ENCODE results near the gene RAB26. TPM values are rescaled to one million over a fixed set of nuclear protein-coding genes. Genes with fewer than 3 reads are reported as not detected.
A peak's percentile ranks its signal among the peaks of the same experiment; 100 is the strongest.

The RAB26 gene
- total and polyA plus RNA-seq, 10 donors, result 0.26 to 7.9 (median 1.2) TPM; not detected in 1

DNA sequence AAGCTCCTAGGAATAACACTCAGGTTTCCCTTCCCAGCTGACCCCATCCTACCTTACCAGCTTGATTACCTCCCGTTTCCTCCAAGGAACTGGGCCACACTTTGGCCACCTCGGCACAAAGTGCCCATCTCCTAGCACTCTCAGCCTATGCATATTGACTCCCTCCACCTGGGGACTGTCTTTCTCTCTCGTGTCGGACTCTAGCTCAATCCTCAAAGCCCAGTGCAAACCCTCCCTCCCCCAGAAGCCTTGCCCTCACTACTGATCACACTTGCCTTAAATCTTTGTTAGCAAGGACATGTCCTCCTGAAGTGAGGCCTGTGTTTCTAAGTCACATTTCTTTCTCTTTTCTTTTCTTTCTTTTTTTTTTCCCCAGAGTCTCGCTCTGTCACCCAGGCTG is 2.6 kb upstream of the RAB26 start:
- 85 to 95% (median 89%) methylated on average over 5 of the region's 5 CpGs for WGBS, 5 donors
- intact Hi-C loops (cut with DNase I; ENCODE audit: low total_unique reads), result no loop called here

DNA sequence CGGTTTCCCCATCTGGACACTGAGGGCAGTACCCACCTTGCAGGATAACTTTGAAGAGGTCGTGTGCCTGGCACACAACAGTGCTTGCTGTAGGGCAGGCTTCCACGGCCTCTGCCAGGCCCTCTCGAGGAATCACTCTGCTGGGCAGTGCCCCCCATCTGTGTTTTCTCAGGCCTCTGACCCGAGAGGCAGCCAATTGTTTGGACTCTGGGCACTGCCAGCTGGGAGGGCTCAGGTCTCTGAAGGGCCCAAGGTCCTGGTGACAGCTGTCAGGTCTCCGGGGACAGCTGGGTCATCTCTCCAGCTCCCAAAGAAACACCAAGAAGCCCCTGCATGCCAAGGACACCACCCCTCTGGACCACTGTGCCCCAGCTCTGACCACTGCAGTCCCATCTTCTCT is 1.0 kb upstream of the RAB26 start:
- Histone ChIP-seq H3K27me3 (replicated peaks in 1 of 7) (peaks cover 0 to 21% (median 0%) of the 10 kb centered on the region in 7 donors), H3K9me3 (no peaks in the 10 kb centered on the region), H3K36me3 (peaks cover 0 to 16% (median 9%) of the 10 kb centered on the region in 6 donors), H3K27ac (peak overlapping the region in 3 of 8 donors; percentile 54 to 69 (median 60)), H3K4me3 (no peak overlapping the region), H3K4me1 (peaks cover 24 to 50% (median 45%) of the 10 kb centered on the region in 6 donors)
- TF ChIP-seq POLR2A (IDR thresholded peaks at IDR 0.05) (no peak), POLR2AphosphoS5 (IDR thresholded peaks at IDR 0.05) (no peak)
- TF ChIP-seq, protein P1, sequence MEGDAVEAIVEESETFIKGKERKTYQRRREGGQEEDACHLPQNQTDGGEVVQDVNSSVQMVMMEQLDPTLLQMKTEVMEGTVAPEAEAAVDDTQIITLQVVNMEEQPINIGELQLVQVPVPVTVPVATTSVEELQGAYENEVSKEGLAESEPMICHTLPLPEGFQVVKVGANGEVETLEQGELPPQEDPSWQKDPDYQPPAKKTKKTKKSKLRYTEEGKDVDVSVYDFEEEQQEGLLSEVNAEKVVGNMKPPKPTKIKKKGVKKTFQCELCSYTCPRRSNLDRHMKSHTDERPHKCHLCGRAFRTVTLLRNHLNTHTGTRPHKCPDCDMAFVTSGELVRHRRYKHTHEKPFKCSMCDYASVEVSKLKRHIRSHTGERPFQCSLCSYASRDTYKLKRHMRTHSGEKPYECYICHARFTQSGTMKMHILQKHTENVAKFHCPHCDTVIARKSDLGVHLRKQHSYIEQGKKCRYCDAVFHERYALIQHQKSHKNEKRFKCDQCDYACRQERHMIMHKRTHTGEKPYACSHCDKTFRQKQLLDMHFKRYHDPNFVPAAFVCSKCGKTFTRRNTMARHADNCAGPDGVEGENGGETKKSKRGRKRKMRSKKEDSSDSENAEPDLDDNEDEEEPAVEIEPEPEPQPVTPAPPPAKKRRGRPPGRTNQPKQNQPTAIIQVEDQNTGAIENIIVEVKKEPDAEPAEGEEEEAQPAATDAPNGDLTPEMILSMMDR (IDR thresholded peaks at IDR 0.05 in 8 of 11, conservative IDR thresholded peaks at IDR 0.05 in 3 of 11), result no peak
- DNase-seq, result peak; percentile 69
- intact Hi-C loops (cut with DNase I; ENCODE audit: low total_unique reads), result no loop called here
- 63 to 94% (median 78%) methylated on average over 3 to 6 of the region's 6 CpGs for WGBS, 5 donors

More for the DNA sequence above, 2.6 kb upstream of the RAB26 start:
- Histone ChIP-seq H3K36me3 (peaks cover 0 to 2% (median 0%) of the 10 kb centered on the region in 6 donors), H3K4me3 (no peak overlapping the region), H3K9me3 (no peaks in the 10 kb centered on the region), H3K27me3 (replicated peaks in 1 of 7) (peaks cover 0 to 21% (median 0%) of the 10 kb centered on the region in 7 donors), H3K27ac (no peak overlapping the region), H3K4me1 (peaks cover 15 to 38% (median 34%) of the 10 kb centered on the region in 6 donors)
- TF ChIP-seq, protein P1 (IDR thresholded peaks at IDR 0.05 in 8 of 11, conservative IDR thresholded peaks at IDR 0.05 in 3 of 11), result no peak
- TF ChIP-seq POLR2AphosphoS5 (IDR thresholded peaks at IDR 0.05) (no peak), POLR2A (IDR thresholded peaks at IDR 0.05) (no peak)
- DNase-seq, result no peak

DNA sequence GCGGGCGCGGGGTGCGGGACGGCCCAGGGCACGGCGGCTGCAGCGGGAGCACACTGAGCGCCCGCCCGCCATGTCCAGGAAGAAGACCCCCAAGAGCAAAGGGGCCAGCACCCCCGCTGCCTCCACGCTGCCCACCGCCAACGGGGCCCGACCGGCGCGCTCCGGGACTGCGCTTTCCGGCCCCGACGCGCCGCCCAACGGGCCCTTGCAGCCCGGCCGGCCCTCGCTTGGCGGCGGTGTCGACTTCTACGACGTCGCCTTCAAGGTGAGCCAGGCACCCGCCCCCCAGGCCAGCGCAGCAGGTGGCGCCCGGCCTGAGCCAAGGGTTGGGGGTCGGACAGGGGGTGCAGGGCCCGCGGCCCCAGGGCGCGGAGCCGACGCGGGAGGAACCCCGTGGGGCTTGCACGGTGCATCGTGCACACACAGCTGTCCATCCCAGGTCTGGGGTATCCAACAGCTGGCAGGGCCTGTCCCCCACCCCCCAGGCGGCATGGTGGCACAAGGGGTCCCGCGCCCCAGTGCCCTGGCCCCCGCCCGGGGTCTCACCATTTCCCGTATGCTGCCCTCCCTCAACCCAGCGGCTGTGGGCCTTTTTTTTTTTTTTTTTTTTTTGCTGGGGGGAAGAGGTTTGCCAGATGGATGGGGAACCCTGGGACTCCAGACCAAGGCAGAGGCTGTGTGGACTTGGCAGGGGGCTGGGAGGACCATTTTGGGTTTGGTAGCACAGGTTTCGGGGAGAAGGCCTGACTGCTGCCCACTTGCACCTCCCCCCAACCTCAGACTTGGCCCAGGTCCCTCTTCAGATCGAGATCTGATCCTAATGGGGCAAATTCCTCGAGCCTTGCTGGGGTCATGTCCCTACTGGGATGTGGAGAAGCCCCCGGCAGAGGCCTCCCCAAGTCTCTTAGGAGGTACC is 547 bp downstream of the RAB26 start:
- WGBS, 5 donors, result 2 to 3% (median 3%) methylated on average over 29 to 62 of the region's 62 CpGs
- TF ChIP-seq, protein P1 (IDR thresholded peaks at IDR 0.05 in 8 of 11, conservative IDR thresholded peaks at IDR 0.05 in 3 of 11), result no peak
- H3K27ac ChIP-seq, result no peak overlapping the region
- peaks cover 39 to 66% (median 61%) of the 10 kb centered on the region in 6 donors for H3K4me1 ChIP-seq
- intact Hi-C loops (cut with DNase I; ENCODE audit: low total_unique reads), result no loop called here
- peaks cover 0 to 32% (median 9%) of the 10 kb centered on the region in 6 donors for H3K36me3 ChIP-seq
- H3K9me3 ChIP-seq, result no peaks in the 10 kb centered on the region
- DNase-seq, result peak; percentile 84
- H3K4me3 ChIP-seq, result peak overlapping the region; percentile 16 to 76 (median 46)
- H3K27me3 ChIP-seq (replicated peaks in 1 of 7), result peaks cover 0 to 21% (median 0%) of the 10 kb centered on the region in 7 donors
